ENCODE data around the gene BUB1. TPM values are rescaled to one million over a fixed set of nuclear protein-coding genes. Genes with fewer than 3 reads are reported as not detected.

Gene BUB1
- 100 to 1,000 TPM; 138 to 140 TPM for total RNA-seq

GRCh38 chr2:110677530-110678456 is at the start of gene BUB1:
BUB1 (minus strand) TSS chr2:110678063; CDS start chr2:110677995, 68 bp downstream.
- Mint-ChIP-seq H3K36me3 (ENCODE audit: low read depth) (peaks cover 34% of the 10 kb centered on the region), H3K27ac (peak within 1 kb of the TSS; percentile 94), H3K4me1 (ENCODE audit: low read depth) (peaks cover 42% of the 10 kb centered on the region), H3K4me3 (peak within 1 kb of the TSS; percentile 84), H3K27me3 (ENCODE audit: low read depth) (peaks cover 3% of the 10 kb centered on the region), H3K9me3 (ENCODE audit: insufficient read depth) (no peaks in the 10 kb centered on the region)
- ChIA-PET CTCF (interaction anchor here (0.9 to 5.5 kb wide), 4 partner anchors 11 to 97 kb away, joined by 3 to 34 read pairs (median 5); no protein-coding TSS in a partner anchor), POLR2A (interaction anchor here (0.7 to 2.7 kb wide), 15 partner anchors 9 to 500 kb away, joined by 3 to 25 read pairs (median 3); no protein-coding TSS in a partner anchor)
- ATAC-seq (peak; percentile 92), DNase-seq (peak; percentile 98)

- H3K27ac Mint-ChIP-seq = no peak overlapping the region
- H3K9me3 Mint-ChIP-seq (ENCODE audit: insufficient read depth) = no peaks in the 10 kb centered on the region
- ChIA-PET POLR2A (interaction anchor here (1.3 kb wide), 1 partner anchor 48 kb away, joined by 3 read pairs; the partner anchor contains the start of gene BUB1), CTCF (interaction anchor here (1.4 kb wide), 1 partner anchor 29 kb away, joined by 4 read pairs; no protein-coding TSS in a partner anchor)
- H3K36me3 Mint-ChIP-seq (ENCODE audit: low read depth) = no peaks in the 10 kb centered on the region
- peaks cover 3% of the 10 kb centered on the region for H3K4me1 Mint-ChIP-seq (ENCODE audit: low read depth)
- no peak for ATAC-seq
- peaks cover 32% of the 10 kb centered on the region for H3K27me3 Mint-ChIP-seq (ENCODE audit: low read depth)
- no peak for DNase-seq
- no peak overlapping the region for H3K4me3 Mint-ChIP-seq
These were observed 48.4 kb upstream of the BUB1 start for GRCh38 chr2:110726285-110726684.

- no peak overlapping the region for H3K27ac Mint-ChIP-seq
- peaks cover 27% of the 10 kb centered on the region for H3K27me3 Mint-ChIP-seq (ENCODE audit: low read depth)
- ChIA-PET CTCF (interaction anchor here (1.4 kb wide), 1 partner anchor 29 kb away, joined by 4 read pairs; no protein-coding TSS in a partner anchor), POLR2A (interaction anchor here (1.3 kb wide), 1 partner anchor 48 kb away, joined by 3 read pairs; the partner anchor contains the start of gene BUB1)
- no peak overlapping the region for H3K4me3 Mint-ChIP-seq
- DNase-seq (no peak), ATAC-seq (no peak)
- no peaks in the 10 kb centered on the region for H3K9me3 Mint-ChIP-seq (ENCODE audit: insufficient read depth)
- H3K4me1 Mint-ChIP-seq (ENCODE audit: low read depth) = peaks cover 3% of the 10 kb centered on the region
- H3K36me3 Mint-ChIP-seq (ENCODE audit: low read depth) = no peaks in the 10 kb centered on the region
These were observed 48.0 kb upstream of the BUB1 start for GRCh38 chr2:110725859-110726258.

- Mint-ChIP-seq H3K27me3 (ENCODE audit: low read depth) (peaks cover 25% of the 10 kb centered on the region), H3K4me3 (no peak overlapping the region), H3K9me3 (ENCODE audit: insufficient read depth) (no peaks in the 10 kb centered on the region), H3K4me1 (ENCODE audit: low read depth) (peaks cover 3% of the 10 kb centered on the region), H3K27ac (no peak overlapping the region), H3K36me3 (ENCODE audit: low read depth) (no peaks in the 10 kb centered on the region)
- DNase-seq (no peak), ATAC-seq (no peak)
- POLR2A ChIA-PET = interaction anchor here (1.3 kb wide), 1 partner anchor 47 kb away, joined by 3 read pairs; the partner anchor contains the start of gene BUB1
- CTCF ChIA-PET = interaction anchor here (1.4 kb wide), 1 partner anchor 30 kb away, joined by 4 read pairs; no protein-coding TSS in a partner anchor
These were observed 47.5 kb upstream of the BUB1 start for GRCh38 chr2:110725370-110725769.

- ATAC-seq = no peak
- ChIA-PET POLR2A (interaction anchor here (1.3 kb wide), 1 partner anchor 47 kb away, joined by 3 read pairs; the partner anchor contains the start of gene BUB1), CTCF (interaction anchor here (1.4 kb wide), 1 partner anchor 30 kb away, joined by 4 read pairs; no protein-coding TSS in a partner anchor)
- Mint-ChIP-seq H3K36me3 (ENCODE audit: low read depth) (no peaks in the 10 kb centered on the region), H3K4me3 (no peak overlapping the region), H3K4me1 (ENCODE audit: low read depth) (peaks cover 3% of the 10 kb centered on the region), H3K27me3 (ENCODE audit: low read depth) (peaks cover 24% of the 10 kb centered on the region), H3K9me3 (ENCODE audit: insufficient read depth) (no peaks in the 10 kb centered on the region), H3K27ac (no peak overlapping the region)
- no peak for DNase-seq
These were observed 47.0 kb upstream of the BUB1 start for GRCh38 chr2:110724820-110725219.

GRCh38 chr2:110720547-110720946 is 42.7 kb upstream of the BUB1 start:
- Mint-ChIP-seq H3K4me1 (ENCODE audit: low read depth) (peaks cover 3% of the 10 kb centered on the region), H3K36me3 (ENCODE audit: low read depth) (no peaks in the 10 kb centered on the region), H3K4me3 (no peak overlapping the region), H3K9me3 (ENCODE audit: insufficient read depth) (no peaks in the 10 kb centered on the region), H3K27ac (no peak overlapping the region), H3K27me3 (ENCODE audit: low read depth) (peaks cover 33% of the 10 kb centered on the region)
- ChIA-PET POLR2A (no interaction called here), CTCF (interaction anchor here (0.6 kb wide), 1 partner anchor 393 kb away, joined by 3 read pairs; no protein-coding TSS in a partner anchor)
- DNase-seq (no peak), ATAC-seq (no peak)

- peaks cover 32% of the 10 kb centered on the region for H3K27me3 Mint-ChIP-seq (ENCODE audit: low read depth)
- ATAC-seq = no peak
- CTCF ChIA-PET = no interaction called here
These were observed 41.1 kb upstream of the BUB1 start for GRCh38 chr2:110718990-110719389.

GRCh38 chr2:110718382-110718781 is 40.5 kb upstream of the BUB1 start:
- Mint-ChIP-seq H3K4me1 (ENCODE audit: low read depth) (peaks cover 2% of the 10 kb centered on the region), H3K27me3 (ENCODE audit: low read depth) (peaks cover 31% of the 10 kb centered on the region), H3K27ac (no peak overlapping the region), H3K36me3 (ENCODE audit: low read depth) (no peaks in the 10 kb centered on the region), H3K4me3 (no peak overlapping the region), H3K9me3 (ENCODE audit: insufficient read depth) (no peaks in the 10 kb centered on the region)
- no peak for DNase-seq
- ATAC-seq = no peak
- ChIA-PET CTCF (no interaction called here), POLR2A (no interaction called here)

More at GRCh38 chr2:110718990-110719389, 41.1 kb upstream of the BUB1 start:
- Mint-ChIP-seq H3K27ac (no peak overlapping the region), H3K4me1 (ENCODE audit: low read depth) (peaks cover 3% of the 10 kb centered on the region), H3K9me3 (ENCODE audit: insufficient read depth) (no peaks in the 10 kb centered on the region), H3K4me3 (no peak overlapping the region), H3K36me3 (ENCODE audit: low read depth) (no peaks in the 10 kb centered on the region)
- POLR2A ChIA-PET = no interaction called here
- no peak for DNase-seq

- ChIA-PET CTCF (no interaction called here), POLR2A (no interaction called here)
- no peaks in the 10 kb centered on the region for H3K36me3 Mint-ChIP-seq (ENCODE audit: low read depth)
- ATAC-seq (no peak), DNase-seq (no peak)
- H3K4me1 Mint-ChIP-seq (ENCODE audit: low read depth) = peaks cover 4% of the 10 kb centered on the region
- H3K27me3 Mint-ChIP-seq (ENCODE audit: low read depth) = peaks cover 33% of the 10 kb centered on the region
- no peak overlapping the region for H3K4me3 Mint-ChIP-seq
- H3K9me3 Mint-ChIP-seq (ENCODE audit: insufficient read depth) = no peaks in the 10 kb centered on the region
- H3K27ac Mint-ChIP-seq = no peak overlapping the region
These were observed 39.9 kb upstream of the BUB1 start for GRCh38 chr2:110717734-110718133.

- CTCF ChIA-PET = no interaction called here
- H3K27ac Mint-ChIP-seq = no peak overlapping the region
These were observed 39.2 kb upstream of the BUB1 start for GRCh38 chr2:110716959-110717645.

GRCh38 chr2:110714452-110715224 is 36.8 kb upstream of the BUB1 start:
- ChIA-PET CTCF (interaction anchor here (0.9 kb wide), 1 partner anchor 40 kb away, joined by 3 read pairs; no protein-coding TSS in a partner anchor), POLR2A (no interaction called here)
- Mint-ChIP-seq H3K9me3 (ENCODE audit: insufficient read depth) (no peaks in the 10 kb centered on the region), H3K36me3 (ENCODE audit: low read depth) (no peaks in the 10 kb centered on the region), H3K4me1 (ENCODE audit: low read depth) (peaks cover 4% of the 10 kb centered on the region), H3K4me3 (no peak overlapping the region), H3K27me3 (ENCODE audit: low read depth) (peaks cover 44% of the 10 kb centered on the region), H3K27ac (no peak overlapping the region)
- no peak for ATAC-seq
- no peak for DNase-seq

More at GRCh38 chr2:110716959-110717645, 39.2 kb upstream of the BUB1 start:
- Mint-ChIP-seq H3K4me3 (no peak overlapping the region), H3K9me3 (ENCODE audit: insufficient read depth) (no peaks in the 10 kb centered on the region), H3K36me3 (ENCODE audit: low read depth) (no peaks in the 10 kb centered on the region), H3K4me1 (ENCODE audit: low read depth) (peaks cover 4% of the 10 kb centered on the region), H3K27me3 (ENCODE audit: low read depth) (peaks cover 39% of the 10 kb centered on the region)
- no peak for ATAC-seq
- no peak for DNase-seq
- POLR2A ChIA-PET = no interaction called here

Data from activated CD8-positive, alpha-beta T cell treated with anti-CD3 and anti-CD28 coated beads, Interleukin-2, amount 10 ng/mL, durations not matched to agents 7 days and 5 days (primary cell).